T-cell (primary cell): ENCODE measurements around the gene TDP2. TPM values are rescaled to one million over a fixed set of nuclear protein-coding genes. Genes with fewer than 3 reads are reported as not detected.

Experiments used
- ATAC-seq, 4 experiments: fragments of 200-7000 bp in 3 of 4; fragments of 150-1000 bp in 1 of 4; cut with Tn5 transposase; replicated peaks in 1 of 4; 1 replicate in 3 of 4; 2 replicates in 1 of 4; pipeline ENCODE4 v1.10.0; 2021; ENCODE audit warnings: moderate library complexity in 3 of 4, mild to moderate bottlenecking in 2 of 4, moderate number of reproducible peaks in 1 of 4
- CTCF ChIA-PET, 2 donors: fragments of 300-600 bp; sonication (Branson Sonifier 250); formaldehyde crosslinking; loops; one replicate each; lab custom pipeline; 2022; ENCODE audit warnings: antibody characterized with exemption in 2 of 2; lab: Charles Lee
- POLR2A ChIA-PET, 2 donors: fragments of 300-600 bp; sonication (Branson Sonifier 250); formaldehyde crosslinking; loops; one replicate each; lab custom pipeline; 2022; ENCODE audit warnings: antibody characterized with exemption in 2 of 2; lab: Charles Lee
- DNase-seq, 35 experiments: peaks; one replicate each; pipeline versions ENCODE4 v3.0.0 to v3.0.0-alpha.2; 2013 to 2023
- H3K27ac ChIP-seq: one replicate; pipeline ENCODE4 v1.5.1; 2013; ENCODE audit warnings: low read length
- H3K27me3 ChIP-seq, 2 experiments: replicated peaks in 1 of 2; 1 replicate in 1 of 2; 2 replicates in 1 of 2; pipeline versions ENCODE4 v1.6.1 to v1.7.0; 2013; ENCODE audit warnings: low read length in 1 of 2, mixed read lengths in 1 of 2; ENCODE audit not compliant: control insufficient read depth in 2 of 2, insufficient read depth in 2 of 2; ENCODE audit errors: extremely low read depth in 1 of 2
- H3K36me3 ChIP-seq, 2 donors: 1 replicate in 1 of 2; 2 replicates in 1 of 2; pipeline versions ENCODE4 v1.6.1 to v1.7.0; 2013; ENCODE audit warnings: low read length in 1 of 2; ENCODE audit not compliant: control insufficient read depth in 2 of 2, insufficient read depth in 1 of 2; ENCODE audit errors: extremely low read depth in 1 of 2
- H3K4me1 ChIP-seq, 2 experiments: 1 replicate in 1 of 2; 2 replicates in 1 of 2; pipeline versions ENCODE4 v1.6.1 to v1.7.0; 2013; ENCODE audit warnings: low read length in 2 of 2, mixed read lengths in 1 of 2; ENCODE audit not compliant: insufficient read depth in 2 of 2, control insufficient read depth in 1 of 2; ENCODE audit errors: extremely low read depth in 1 of 2
- H3K4me3 ChIP-seq, 2 donors: 1 replicate in 1 of 2; 2 replicates in 1 of 2; pipeline versions ENCODE4 v1.5.1 to v1.7.0; 2013; ENCODE audit warnings: mild to moderate bottlenecking in 2 of 2, low read length in 1 of 2, moderate library complexity in 1 of 2; ENCODE audit not compliant: control insufficient read depth in 1 of 2; ENCODE audit errors: extremely low read depth in 1 of 2
- H3K9me3 ChIP-seq: 2 replicates; pipeline ENCODE4 v1.7.0; 2013
- H3K27ac Mint-ChIP-seq, 2 donors: one replicate each; pipeline ENCODE4 v1.8.0; 2020 to 2021; ENCODE audit warnings: mild to moderate bottlenecking in 2 of 2, mixed read lengths in 2 of 2
- H3K27me3 Mint-ChIP-seq, 2 donors: one replicate each; pipeline ENCODE4 v1.8.0; 2021 to 2022; ENCODE audit warnings: mixed read lengths in 2 of 2
- H3K36me3 Mint-ChIP-seq: one replicate; pipeline ENCODE4 v1.8.0; 2021; ENCODE audit warnings: mixed read lengths
- H3K4me1 Mint-ChIP-seq, 3 donors: one replicate each; pipeline ENCODE4 v1.8.0; 2020 to 2022; ENCODE audit warnings: mixed read lengths in 3 of 3, mild to moderate bottlenecking in 1 of 3
- H3K4me3 Mint-ChIP-seq, 3 donors: one replicate each; pipeline ENCODE4 v1.8.0; 2020 to 2022; ENCODE audit warnings: mild to moderate bottlenecking in 3 of 3, mixed read lengths in 3 of 3, moderate library complexity in 3 of 3
- H3K9me3 Mint-ChIP-seq, 3 donors: one replicate each; pipeline ENCODE4 v1.8.0; 2020 to 2022; ENCODE audit warnings: mixed read lengths in 3 of 3
- WGBS: methylation state at CpG from one replicate; pipeline ENCODE4 v1.1.5; 2013; ENCODE audit warnings: missing lambda C conversion rate; ENCODE audit not compliant: insufficient coverage; 5-methylcytosine and 5-hydroxymethylcytosine counted together
- total RNA-seq, 35 experiments: library from RNA in 6 of 35; stranded (reverse) in 6 of 35; fragments of 120-200 nt in 1 of 35; gene quantifications; one replicate each; pipeline versions ENCODE4 v1.2.1 to v1.2.4 and lab custom pipeline; 2013 to 2026

Gene TDP2
- total RNA-seq, 5 donors from 2014 or later (not counting 1 experiment from before 2014, with no cell fraction given) = 45.7 to 56.5 (median 50.8) TPM

DNA sequence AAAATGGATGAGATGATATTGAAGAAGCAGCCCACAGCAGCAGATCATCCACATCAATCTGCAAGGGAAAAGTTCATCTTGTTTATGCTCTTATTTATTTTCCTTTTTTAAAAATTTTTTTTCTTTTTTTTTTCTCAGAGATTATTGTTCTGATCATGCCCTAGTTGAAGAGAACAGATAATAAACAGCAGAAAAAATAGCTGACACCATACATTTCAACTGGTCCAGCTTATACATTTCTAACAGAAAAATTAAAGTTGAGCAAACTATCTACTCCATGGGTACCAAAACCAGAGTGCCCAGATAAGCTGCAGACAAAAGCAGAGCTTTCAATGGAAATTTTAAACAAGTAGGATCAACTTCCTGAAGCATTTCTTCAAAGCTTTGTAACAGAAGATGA is 30.0 kb downstream of the TDP2 start:
- Mint-ChIP-seq H3K4me1 (peaks cover 3 to 7% (median 3%) of the 10 kb centered on the region in 3 donors), H3K27me3 (peaks cover 21 to 32% of the 10 kb centered on the region in 2 donors), H3K27ac (no peak overlapping the region), H3K9me3 (no peaks in the 10 kb centered on the region), H3K4me3 (no peak overlapping the region), H3K36me3 (no peaks in the 10 kb centered on the region)
- H3K27me3 ChIP-seq = peaks cover 0 to 9% of the 10 kb centered on the region in 2 experiments
- no peak for DNase-seq
- CTCF ChIA-PET = interaction anchor here in 1 of 2 donors (0.6 to 1.0 kb wide), 2 partner anchors 41 to 52 kb away, joined by 3 to 5 read pairs; no protein-coding TSS in a partner anchor
- H3K9me3 ChIP-seq = no peaks in the 10 kb centered on the region
- H3K27ac ChIP-seq = no peak overlapping the region
- POLR2A ChIA-PET = no interaction called here
- no peaks in the 10 kb centered on the region for H3K4me1 ChIP-seq
- no peaks in the 10 kb centered on the region for H3K36me3 ChIP-seq
- H3K4me3 ChIP-seq = no peak overlapping the region
- no peak for ATAC-seq

DNA sequence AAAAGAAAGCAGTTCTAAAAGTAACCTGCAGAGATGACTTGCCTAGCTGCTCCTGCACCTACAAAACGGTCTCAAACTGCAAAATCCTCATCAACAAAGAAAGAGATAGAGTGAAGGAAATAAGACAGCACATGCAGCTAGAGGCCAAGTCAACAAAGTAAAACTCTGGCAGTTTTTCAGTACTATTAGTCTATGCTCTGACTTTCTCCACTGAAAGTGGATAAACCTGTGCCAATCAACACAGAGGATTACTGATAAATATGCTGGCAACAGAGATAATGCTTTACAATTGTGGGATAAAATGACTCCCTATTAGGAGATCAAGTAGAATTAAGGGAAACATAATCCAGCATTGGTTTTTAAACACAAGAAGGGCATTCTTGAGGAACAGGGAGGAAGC is 34.1 kb downstream of the TDP2 start:
- no CpG with 5 or more reads among the region's 1 CpG for WGBS
- H3K27ac ChIP-seq = no peak overlapping the region
- no peaks in the 10 kb centered on the region for H3K36me3 Mint-ChIP-seq
- H3K4me1 Mint-ChIP-seq = no peaks in the 10 kb centered on the region
- H3K27me3 Mint-ChIP-seq = peaks cover 8 to 16% of the 10 kb centered on the region in 2 donors
- peaks cover 0 to 4% of the 10 kb centered on the region in 2 experiments for H3K27me3 ChIP-seq
- CTCF ChIA-PET = no interaction called here
- DNase-seq (no peak), ATAC-seq (no peak)
- no peak overlapping the region for H3K27ac Mint-ChIP-seq
- no peaks in the 10 kb centered on the region for H3K9me3 Mint-ChIP-seq
- no peaks in the 10 kb centered on the region for H3K4me1 ChIP-seq
- no peaks in the 10 kb centered on the region for H3K36me3 ChIP-seq
- POLR2A ChIA-PET = no interaction called here
- no peaks in the 10 kb centered on the region for H3K9me3 ChIP-seq
- no peak overlapping the region for H3K4me3 ChIP-seq
- H3K4me3 Mint-ChIP-seq = no peak overlapping the region

DNA sequence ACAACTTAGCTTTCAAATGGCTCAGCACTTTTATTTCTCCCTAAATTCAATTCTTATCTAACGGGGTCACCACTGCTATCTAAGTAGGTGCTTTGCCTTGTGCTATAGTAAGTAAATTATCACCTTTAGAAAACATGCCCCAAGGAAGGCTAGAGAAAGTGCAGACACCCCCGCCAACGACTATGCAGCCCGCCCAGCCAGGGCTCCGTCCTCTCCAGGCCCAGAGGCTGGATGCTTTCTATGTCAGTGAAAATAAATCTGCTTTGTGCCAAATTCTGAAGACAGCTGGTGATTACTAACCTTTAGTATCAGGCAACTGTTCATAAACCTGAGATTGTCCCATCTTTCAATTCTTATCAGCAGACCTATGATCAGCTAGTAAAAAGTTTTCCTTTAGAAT is 35.0 kb downstream of the TDP2 start:
- Mint-ChIP-seq H3K27me3 (peaks cover 8 to 16% of the 10 kb centered on the region in 2 donors), H3K27ac (no peak overlapping the region), H3K4me3 (no peak overlapping the region), H3K4me1 (no peaks in the 10 kb centered on the region), H3K36me3 (no peaks in the 10 kb centered on the region), H3K9me3 (no peaks in the 10 kb centered on the region)
- no CpG with 5 or more reads among the region's 5 CpGs for WGBS
- Histone ChIP-seq H3K9me3 (no peaks in the 10 kb centered on the region), H3K27ac (no peak overlapping the region), H3K4me1 (no peaks in the 10 kb centered on the region), H3K36me3 (no peaks in the 10 kb centered on the region), H3K4me3 (no peak overlapping the region), H3K27me3 (peaks cover 0 to 4% of the 10 kb centered on the region in 2 experiments)
- DNase-seq (no peak), ATAC-seq (no peak)
- ChIA-PET CTCF (no interaction called here), POLR2A (interaction anchor here in 1 of 2 donors (0.6 kb wide), 1 partner anchor 943 kb away, joined by 3 read pairs; no protein-coding TSS in a partner anchor)

DNA sequence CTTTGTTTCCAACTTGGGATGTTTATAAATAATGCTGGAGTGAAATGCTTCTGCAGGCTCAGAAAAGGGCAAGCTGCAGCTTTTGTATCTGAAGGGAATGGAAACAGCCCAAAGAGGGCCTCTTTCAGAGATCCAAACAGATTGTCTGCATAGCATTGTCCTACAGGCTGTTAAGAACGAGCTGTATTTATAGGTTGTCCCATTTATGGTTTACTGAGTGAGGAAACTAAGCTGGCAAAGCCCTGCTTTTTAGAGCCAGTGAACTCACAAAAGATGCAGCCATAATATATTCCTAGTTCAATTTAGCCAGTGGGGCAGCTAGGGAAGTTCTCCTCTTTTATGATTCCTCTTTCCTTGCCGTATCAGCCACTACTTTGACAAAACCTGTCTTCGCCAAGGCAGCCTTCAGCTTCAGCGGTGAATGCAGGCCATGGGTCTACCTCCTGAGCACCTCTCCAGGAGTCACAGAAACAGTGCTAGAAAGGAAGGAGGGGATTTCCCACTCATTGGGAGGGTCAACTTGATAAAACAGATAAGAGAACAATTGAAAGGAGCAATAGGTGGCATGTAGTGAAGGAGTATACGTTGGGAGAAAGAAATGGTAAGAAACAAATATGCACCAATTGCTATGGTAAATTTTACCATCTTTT is 35.7 kb downstream of the TDP2 start:
- 100% methylated on average over 1 of the region's 5 CpGs for WGBS
- H3K36me3 ChIP-seq = no peaks in the 10 kb centered on the region

GRCh38 chr6:24621626-24622289 is 44.9 kb downstream of the TDP2 start:
- Histone ChIP-seq H3K27ac (no peak overlapping the region), H3K4me3 (no peak overlapping the region), H3K9me3 (no peaks in the 10 kb centered on the region), H3K4me1 (no peaks in the 10 kb centered on the region), H3K36me3 (no peaks in the 10 kb centered on the region), H3K27me3 (no peaks in the 10 kb centered on the region)
- Mint-ChIP-seq H3K27ac (no peak overlapping the region), H3K4me1 (no peaks in the 10 kb centered on the region), H3K4me3 (no peak overlapping the region), H3K9me3 (no peaks in the 10 kb centered on the region), H3K36me3 (no peaks in the 10 kb centered on the region), H3K27me3 (peaks cover 0 to 3% of the 10 kb centered on the region in 2 donors)
- whole genome bisulfite sequencing = 70% methylated on average over 3 of the region's 7 CpGs
- CTCF ChIA-PET = no interaction called here
- no peak for ATAC-seq
- no peak for DNase-seq
- POLR2A ChIA-PET = interaction anchor here in 1 of 2 donors (0.6 to 0.7 kb wide), 2 partner anchors 44 to 272 kb away, joined by 3 to 14 read pairs; no protein-coding TSS in a partner anchor

More for the DNA sequence above, 35.7 kb downstream of the TDP2 start:
- Mint-ChIP-seq H3K4me3 (no peak overlapping the region), H3K4me1 (no peaks in the 10 kb centered on the region), H3K27me3 (peaks cover 8 to 17% of the 10 kb centered on the region in 2 donors), H3K9me3 (no peaks in the 10 kb centered on the region), H3K36me3 (no peaks in the 10 kb centered on the region), H3K27ac (peak overlapping the region in 1 of 2 donors; percentile 17)
- no peak for ATAC-seq
- ChIA-PET POLR2A (no interaction called here), CTCF (interaction anchor here in 1 of 2 donors (0.6 kb wide), 1 partner anchor 215 kb away, joined by 4 read pairs; no protein-coding TSS in a partner anchor)
- no peaks in the 10 kb centered on the region for H3K9me3 ChIP-seq
- no peak for DNase-seq
- peaks cover 0 to 4% of the 10 kb centered on the region in 2 experiments for H3K27me3 ChIP-seq
- H3K4me3 ChIP-seq = no peak overlapping the region
- H3K27ac ChIP-seq = no peak overlapping the region
- H3K4me1 ChIP-seq = no peaks in the 10 kb centered on the region

DNA sequence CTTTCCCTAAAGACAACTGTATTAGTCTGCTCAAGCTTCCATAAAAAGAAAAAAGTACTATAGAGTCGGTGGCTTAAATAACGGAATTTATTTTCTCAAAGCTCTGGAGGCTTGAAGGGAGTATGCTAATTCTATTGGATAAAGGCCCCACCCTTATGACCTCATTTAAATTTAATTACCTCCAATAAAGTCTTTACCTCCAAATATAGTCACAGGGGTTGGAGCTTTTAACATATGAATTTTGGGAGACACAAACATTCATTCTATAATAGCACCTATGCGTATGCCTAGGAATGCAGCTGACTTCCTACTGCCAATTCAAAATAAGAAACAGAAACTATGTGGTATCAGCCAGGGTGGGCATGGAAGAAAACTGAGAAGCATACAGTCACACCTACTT is 46.1 kb downstream of the TDP2 start:
- H3K4me3 Mint-ChIP-seq = no peak overlapping the region
- ChIA-PET CTCF (no interaction called here), POLR2A (no interaction called here)
- H3K27me3 ChIP-seq = no peaks in the 10 kb centered on the region
- no peaks in the 10 kb centered on the region for H3K4me1 Mint-ChIP-seq
- H3K9me3 ChIP-seq = no peaks in the 10 kb centered on the region
- DNase-seq (no peak), ATAC-seq (no peak)
- H3K27ac Mint-ChIP-seq = no peak overlapping the region
- no peaks in the 10 kb centered on the region for H3K9me3 Mint-ChIP-seq
- no peaks in the 10 kb centered on the region for H3K36me3 Mint-ChIP-seq
- H3K4me1 ChIP-seq = no peaks in the 10 kb centered on the region
- no CpG with 5 or more reads among the region's 3 CpGs for WGBS
- no peaks in the 10 kb centered on the region for H3K27me3 Mint-ChIP-seq
- no peak overlapping the region for H3K27ac ChIP-seq
- H3K36me3 ChIP-seq = no peaks in the 10 kb centered on the region
- H3K4me3 ChIP-seq = no peak overlapping the region
